GM19324 (cell line): Measurements from ENCODE around the gene PLEKHA1.
A peak's percentile ranks its signal among the peaks of the same experiment; 100 is the strongest.

Experiments
- ATAC-seq: cut with Tn5 transposase; IDR thresholded peaks from one replicate; pipeline ENCODE4 v1.9.1; 2021; ENCODE audit warnings: mild to moderate bottlenecking, moderate library complexity; ENCODE audit not compliant: unreplicated experiment, low FRiP score

The PLEKHA1 gene

DNA sequence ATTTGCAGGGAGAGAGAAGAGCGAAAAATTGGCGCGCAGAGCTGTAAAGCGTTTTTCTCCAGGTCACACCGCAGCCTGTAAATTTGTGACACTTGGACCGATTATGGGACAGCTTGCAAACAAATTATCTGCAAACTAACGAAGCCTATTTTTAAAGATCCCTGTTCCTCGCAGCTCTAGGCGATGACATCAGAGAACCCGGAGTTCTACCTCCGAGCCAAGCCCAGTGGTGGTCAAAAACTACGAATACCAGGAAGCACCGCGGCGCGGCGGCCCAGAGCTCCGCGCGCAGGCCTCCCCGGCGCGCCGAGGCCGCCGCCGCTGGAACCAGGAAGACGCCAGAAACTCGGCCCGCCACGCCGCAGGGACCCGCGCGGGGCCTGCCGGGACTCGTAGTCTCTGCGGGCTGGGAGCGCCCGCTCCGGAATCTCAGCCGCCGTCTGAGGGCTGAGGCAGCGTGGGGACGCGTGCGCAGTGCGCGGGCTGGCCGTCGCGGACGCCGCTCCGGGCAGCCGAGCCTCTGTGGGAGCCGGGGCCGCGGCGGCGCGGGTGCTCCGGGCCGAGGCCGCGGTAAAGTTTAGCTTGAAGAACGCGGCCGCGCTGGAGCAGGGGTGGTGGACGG lies at the start of gene PLEKHA1:
PLEKHA1 (plus strand) TSS at position 472 of the 622 bp plus-strand sequence. CDS start 18,493 bp downstream, outside the sequence.
- ATAC-seq: peak; percentile 94

DNA sequence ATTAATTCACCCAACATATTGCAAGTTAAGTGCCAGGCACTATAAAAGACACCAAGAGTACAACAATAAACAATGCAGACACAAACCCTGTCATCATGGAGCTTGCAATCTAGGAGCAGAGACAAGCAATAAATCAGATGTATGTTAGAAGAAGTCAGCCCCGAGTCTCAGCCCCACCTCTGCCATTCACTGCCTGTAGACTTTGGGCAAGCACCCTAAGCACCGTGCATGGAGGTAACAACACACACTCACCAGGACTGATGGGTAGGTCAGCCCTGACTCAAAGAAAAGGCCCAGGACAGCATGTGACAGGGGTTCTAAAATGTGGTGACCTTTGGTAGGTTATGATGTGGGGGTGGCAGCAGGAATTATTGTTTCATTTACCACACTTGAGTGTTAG lies 49.3 kb upstream of the PLEKHA1 start:
- no peak for ATAC-seq

DNA sequence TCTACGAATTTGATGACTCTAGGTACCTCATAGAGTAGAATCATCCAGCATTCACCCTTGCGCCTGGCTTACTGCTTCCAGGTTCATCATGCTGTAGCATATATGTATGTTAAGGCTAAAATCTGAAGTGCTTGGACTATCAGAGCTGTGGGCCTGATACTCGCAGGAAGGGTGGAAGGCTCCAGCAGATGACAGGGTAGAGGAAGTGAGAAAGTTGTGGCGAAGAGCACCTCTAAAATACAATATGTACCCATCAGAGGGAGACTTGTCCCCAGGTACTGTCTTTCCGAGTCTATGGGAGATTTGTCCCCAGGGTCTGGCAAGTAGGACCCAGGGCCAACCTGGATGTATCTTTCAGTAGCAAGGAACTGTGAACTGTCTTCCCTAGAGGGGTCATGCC lies 48.1 kb upstream of the PLEKHA1 start:
- no peak for ATAC-seq

DNA sequence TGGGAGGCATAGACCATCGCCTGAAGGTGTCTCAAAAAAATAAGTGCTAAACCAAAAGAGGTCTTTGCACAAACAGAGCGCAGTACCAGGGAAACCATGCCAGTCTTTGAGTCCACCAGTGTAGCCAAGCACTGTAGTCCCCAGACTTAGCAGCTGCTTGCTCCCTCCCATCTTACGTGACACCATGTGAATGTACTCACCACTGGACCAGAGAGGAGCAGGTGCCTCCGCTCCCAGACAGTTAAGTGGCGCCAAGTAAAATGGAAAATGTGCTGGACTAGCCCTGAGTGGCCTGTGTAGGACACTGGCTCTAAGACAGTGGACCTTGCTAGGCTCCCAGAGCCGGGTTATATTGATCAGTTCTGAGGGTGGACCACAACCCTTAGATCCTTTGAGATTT lies 47.7 kb upstream of the PLEKHA1 start:
- ATAC-seq: no peak

GRCh38 chr10:122327237-122328206 lies 47.0 kb upstream of the PLEKHA1 start:
- ATAC-seq: no peak

DNA sequence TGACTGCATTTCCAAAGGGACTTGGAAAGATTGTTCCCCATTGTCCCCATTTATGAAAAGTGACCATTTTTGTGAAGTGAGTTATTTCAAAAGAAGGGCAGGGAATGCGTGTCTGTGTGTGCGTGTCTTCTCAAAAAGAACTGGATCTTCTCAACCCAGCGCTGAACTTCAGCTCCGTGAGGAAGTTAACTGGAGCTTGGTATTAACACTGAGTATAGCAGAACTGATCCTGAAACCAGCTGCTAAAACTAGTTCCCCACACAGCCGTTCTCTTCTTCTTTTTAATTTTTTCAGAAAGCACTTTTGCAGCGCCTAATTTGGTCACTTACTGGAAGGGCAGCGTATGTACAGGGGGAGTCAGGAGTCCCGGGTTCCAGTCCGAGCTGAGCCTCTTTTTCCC lies 45.8 kb upstream of the PLEKHA1 start:
- ATAC-seq: no peak

DNA sequence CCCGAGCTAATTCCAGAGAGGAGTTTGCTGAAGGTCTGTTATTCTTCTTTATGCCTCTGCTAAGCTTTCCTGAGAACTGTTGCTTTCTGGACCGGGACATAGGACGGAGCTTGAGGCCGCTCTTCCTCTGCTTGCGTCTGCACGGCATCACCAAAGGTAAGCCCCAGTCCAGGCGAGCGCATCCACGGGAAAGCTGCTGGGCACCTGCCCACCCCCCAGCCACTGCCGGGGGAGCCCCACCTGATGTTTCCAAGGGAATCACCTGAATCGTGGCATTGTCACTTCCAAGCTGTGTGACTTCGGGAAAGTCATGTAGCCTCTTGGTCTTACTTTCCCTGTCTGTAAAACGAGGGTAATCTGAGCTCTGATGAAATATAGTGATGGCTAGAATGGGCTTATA lies 45.1 kb upstream of the PLEKHA1 start:
- ATAC-seq: no peak

DNA sequence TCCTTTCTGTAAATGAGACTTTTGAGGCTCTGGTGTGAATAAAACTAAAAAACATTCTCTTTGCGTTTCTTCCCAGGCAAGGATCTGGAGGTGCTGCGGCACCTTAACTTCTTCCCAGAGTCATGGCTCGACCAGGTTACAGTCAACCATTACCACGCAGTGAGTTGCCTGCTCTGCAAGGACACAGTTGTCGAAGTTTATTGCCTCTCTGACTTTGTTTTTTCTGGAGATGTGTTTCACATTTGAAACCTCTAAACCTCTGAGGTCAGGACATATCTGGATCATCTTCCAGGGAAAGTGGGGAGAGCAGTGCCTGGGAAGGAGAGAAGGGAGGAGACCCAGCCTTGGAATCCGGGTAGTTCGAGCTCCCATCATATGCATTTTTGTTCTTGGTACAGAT lies 43.4 kb upstream of the PLEKHA1 start:
- no peak for ATAC-seq

GRCh38 chr10:122331615-122332446 lies 42.7 kb upstream of the PLEKHA1 start:
- no peak for ATAC-seq

DNA sequence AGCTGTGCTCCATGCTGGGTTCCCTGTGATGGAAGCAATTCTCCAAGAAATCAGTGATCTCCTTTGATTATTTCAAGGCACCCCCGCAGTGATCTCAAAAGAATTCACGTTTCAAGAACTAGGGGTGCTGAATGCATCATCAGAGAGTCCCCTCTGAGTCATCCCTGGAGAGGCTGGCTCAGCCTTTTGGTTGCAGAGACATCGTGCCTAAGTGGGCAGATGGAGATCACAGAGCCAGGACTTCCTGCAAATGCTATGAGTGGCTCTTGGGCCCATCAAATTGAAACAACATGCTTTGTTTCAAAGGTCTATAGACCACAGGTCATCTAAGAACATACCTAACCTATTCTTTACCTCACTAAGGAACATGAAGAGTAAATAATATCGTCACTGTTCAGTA lies 41.5 kb upstream of the PLEKHA1 start:
- ATAC-seq: no peak

DNA sequence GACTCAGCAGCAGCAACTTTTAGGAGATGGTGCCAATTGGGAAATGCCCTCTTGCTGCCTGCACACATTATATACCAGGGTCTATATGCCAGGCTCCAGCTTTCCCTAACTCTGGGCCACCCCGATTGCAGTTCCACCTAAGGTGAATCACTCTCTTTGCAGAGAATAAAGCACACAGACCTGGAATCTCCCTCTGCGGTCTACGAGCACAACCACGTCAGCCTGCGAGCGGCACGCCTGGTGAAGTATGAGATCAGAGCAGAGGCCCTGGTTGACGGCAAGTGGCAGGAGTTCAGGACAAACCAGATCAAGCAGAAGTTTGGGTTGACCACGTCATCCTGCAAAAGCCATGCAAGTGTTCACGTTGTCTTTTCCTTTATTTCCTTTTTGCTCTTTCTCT lies 38.2 kb upstream of the PLEKHA1 start:
- no peak for ATAC-seq

- no peak for ATAC-seq
Observed at GRCh38 chr10:122336961-122337360, 37.5 kb upstream of the PLEKHA1 start.

DNA sequence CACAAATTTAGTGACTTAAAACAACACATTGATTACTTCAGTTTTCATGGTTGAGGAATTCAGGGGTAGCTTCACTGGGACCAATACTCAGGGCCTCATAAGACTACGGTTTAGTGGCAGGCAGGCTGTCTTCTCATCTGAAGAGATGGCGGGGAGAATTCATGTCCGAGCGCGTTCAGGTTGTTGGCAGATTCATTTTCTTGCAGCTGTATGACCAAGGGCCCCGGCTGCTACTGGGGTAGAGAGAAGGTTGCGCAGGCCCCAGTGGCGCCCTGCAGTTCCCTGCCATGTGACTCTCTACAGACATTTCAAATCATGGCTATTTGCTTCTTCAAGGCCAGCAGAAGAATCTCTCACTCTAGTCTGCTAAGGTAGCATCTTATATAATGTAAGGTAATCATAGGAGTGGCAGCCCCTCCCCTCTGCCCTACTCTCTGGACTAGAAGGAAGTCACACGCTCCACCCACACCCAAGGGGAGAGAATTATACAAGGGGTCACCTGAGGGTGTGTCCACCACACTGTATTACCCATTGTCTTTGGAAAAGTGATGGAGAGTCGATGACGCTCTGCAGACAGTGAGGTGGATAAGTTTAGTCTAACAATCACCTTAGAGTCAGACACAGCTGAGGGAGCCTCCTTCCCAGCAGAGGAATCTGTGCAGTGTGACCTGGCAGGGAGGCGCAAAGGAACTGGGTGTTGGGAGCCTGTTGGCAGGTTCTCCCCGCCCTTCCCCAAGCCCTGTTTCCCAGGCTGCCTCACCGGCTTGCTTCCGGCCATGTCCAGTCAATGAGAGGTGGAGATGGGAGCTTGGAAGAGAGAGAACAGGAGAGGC lies 35.7 kb upstream of the PLEKHA1 start:
- ATAC-seq: no peak

DNA sequence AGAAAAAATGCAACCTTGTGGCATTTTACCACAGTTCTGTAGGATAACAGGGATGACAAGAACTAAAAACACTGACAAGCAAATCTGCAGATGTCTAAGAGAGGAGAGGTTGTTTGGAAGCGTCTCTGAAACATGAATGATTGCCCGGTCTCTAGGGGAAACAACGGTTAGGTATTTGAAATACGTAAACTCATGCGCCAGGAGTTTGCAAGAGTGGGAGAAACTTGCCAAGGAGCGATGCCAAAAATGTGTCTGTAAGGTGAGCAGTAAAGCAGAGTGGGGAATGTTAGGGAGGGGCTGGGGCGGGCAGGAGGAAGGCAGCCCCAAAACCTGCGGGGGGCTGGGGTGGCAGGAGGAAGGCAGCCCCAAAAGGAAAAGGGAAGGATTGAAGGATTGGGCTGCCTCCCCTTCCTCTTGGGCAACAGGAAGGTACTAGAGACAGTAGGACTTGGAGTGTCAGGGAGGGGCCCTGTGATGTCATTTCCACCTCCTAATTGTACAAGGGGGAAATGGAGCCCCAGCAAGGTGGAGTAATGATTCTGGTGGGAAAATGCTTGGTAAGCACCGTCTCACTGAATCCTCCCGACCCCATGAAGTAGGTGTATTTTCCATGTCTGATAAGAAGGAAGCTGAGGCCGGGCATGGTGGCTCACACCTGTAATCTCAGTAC lies 33.2 kb upstream of the PLEKHA1 start:
- ATAC-seq: no peak

DNA sequence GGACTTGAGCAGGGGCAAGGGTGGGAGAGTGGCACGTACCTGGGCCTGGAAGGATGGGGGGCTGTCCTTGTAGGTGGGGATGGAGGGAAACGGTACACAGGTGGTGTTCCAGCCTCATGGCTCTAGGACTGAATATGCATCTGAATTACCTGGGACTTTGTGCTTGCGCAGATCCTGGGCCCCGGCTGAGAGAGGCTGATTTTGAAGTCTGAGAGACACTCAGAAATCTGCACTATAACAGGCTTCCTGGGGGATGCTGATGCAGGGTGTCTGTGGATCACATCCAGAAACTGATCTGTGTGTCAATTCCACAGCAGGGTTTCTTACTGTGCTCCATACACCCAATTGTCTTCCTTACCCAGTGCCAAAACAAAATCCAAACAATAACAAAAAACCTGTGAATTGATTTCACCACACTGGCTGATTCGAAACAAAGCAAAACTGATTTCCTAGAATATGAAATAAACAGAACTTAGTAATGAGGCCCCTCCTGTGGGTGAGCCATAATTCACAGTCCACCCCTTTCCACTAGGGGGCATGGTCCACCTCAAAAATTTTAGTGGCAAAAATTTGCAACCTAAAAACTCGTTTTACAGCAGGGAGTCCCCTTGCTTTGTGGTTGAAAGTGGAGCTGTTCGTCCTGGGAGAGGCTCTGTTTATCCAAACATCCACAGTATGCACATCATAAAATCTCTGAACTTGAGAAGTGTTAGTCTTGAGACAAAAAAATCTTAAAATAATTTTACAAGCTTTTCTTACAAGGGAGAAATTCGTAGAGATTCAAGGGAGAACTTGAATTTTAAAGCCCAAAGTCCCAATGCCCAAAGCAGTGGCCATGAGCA lies 32.0 kb upstream of the PLEKHA1 start:
- no peak for ATAC-seq

GRCh38 chr10:122343135-122343800 lies 31.2 kb upstream of the PLEKHA1 start:
- no peak for ATAC-seq

DNA sequence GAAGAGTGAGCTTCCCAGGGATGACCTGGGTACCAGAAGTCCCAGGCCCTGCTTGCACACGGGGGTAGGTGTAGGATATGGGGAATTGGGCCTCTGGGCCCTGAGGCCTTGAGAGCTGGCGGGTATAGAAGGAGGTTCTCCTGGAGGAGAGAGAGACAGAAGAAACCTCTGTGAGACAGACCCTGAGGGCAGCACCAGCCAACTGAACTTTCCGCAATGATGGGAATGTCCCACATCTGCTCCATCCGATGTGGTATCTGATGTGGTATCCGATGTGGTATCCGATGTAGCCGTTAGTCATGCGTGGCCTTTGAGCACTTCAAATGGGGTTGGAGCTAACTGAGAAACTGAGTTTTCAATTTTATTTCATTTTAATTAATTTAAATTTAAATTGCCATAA lies 30.6 kb upstream of the PLEKHA1 start:
- no peak for ATAC-seq

DNA sequence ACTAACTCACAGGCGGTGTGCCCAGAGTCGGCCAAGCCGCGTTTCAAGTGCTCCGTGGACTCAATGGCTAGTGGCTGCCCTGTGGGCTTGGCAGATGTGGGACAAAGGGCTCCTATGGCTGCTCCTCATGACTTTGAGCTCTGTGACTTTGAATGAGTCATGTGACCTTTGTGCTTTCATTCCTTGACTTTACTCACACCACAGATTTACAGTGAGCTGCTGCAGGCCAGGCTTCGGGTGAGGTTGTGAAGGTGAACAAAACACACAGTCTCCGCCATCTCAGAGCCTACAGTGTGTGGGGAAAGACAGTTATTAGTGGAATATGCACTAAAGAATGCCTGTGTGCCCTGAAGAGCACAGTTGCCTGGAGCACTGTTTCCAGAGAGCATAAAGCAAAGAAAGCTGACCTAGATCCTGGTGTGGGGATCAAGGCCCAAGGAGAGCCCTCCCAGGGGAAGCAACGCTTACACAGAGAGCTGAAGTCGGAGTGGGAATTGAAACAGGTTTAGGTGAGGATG lies 29.7 kb upstream of the PLEKHA1 start:
- ATAC-seq: no peak
